OCI-LY1 (cell line): Measurements from ENCODE around the gene PRKCH.

ENCODE experiments used
- H2AFZ ChIP-seq: fragments of 200-600 bp; sonication (generic), shearing (Covaris generic); 2 replicates; pipeline ENCODE4 v1.6.0; 2014; ENCODE audit warnings: antibody characterized with exemption, mild to moderate bottlenecking, low read length
- H3F3A ChIP-seq: fragments of 200-600 bp; sonication (generic), shearing (Covaris generic); 2 replicates; pipeline ENCODE4 v1.6.0; 2014; ENCODE audit warnings: mild to moderate bottlenecking, antibody characterized with exemption, low read length, moderate library complexity; ENCODE audit not compliant: insufficient read depth
- H3K27ac ChIP-seq: fragments of 200-600 bp; sonication (generic); 2 replicates; pipeline ENCODE4 v1.5.1; 2014; ENCODE audit warnings: low read length, mixed run types, mild to moderate bottlenecking, low read depth; ENCODE audit not compliant: poor library complexity, severe bottlenecking
- H3K27me3 ChIP-seq: fragments of 200-600 bp; sonication (generic); 2 replicates; pipeline ENCODE4 v1.6.0; 2014; ENCODE audit warnings: antibody characterized with exemption, mild to moderate bottlenecking, low read length, moderate library complexity; ENCODE audit not compliant: insufficient read depth
- H3K36me3 ChIP-seq: fragments of 200-600 bp; sonication (generic); 2 replicates; pipeline ENCODE4 v1.6.1; 2014; ENCODE audit warnings: mild to moderate bottlenecking, antibody characterized with exemption, low read length, moderate library complexity, mixed read lengths; ENCODE audit not compliant: insufficient read depth
- H3K4me1 ChIP-seq: fragments of 200-600 bp; sonication (generic); 2 replicates; pipeline ENCODE4 v1.5.1; 2014; ENCODE audit warnings: mild to moderate bottlenecking, low read length, moderate library complexity; ENCODE audit not compliant: insufficient read depth, severe bottlenecking
- H3K4me2 ChIP-seq: fragments of 200-600 bp; sonication (generic), shearing (Covaris generic); 2 replicates; pipeline ENCODE4 v1.6.1; 2014; ENCODE audit warnings: low read length
- H3K4me3 ChIP-seq: fragments of 200-600 bp; sonication (generic); 2 replicates; pipeline ENCODE4 v1.5.1; 2014; ENCODE audit warnings: low read length, low read depth, mild to moderate bottlenecking, mixed read lengths; ENCODE audit not compliant: poor library complexity, severe bottlenecking
- H3K79me2 ChIP-seq: fragments of 200-600 bp; shearing (Covaris generic); 2 replicates; pipeline ENCODE4 v1.6.1; 2016; ENCODE audit warnings: mixed run types, low read length, mixed read lengths; ENCODE audit not compliant: insufficient read depth
- H3K9ac ChIP-seq: fragments of 200-600 bp; sonication (generic), shearing (Covaris generic); 2 replicates; pipeline ENCODE4 v1.6.1; 2014; ENCODE audit warnings: mild to moderate bottlenecking, low read length, mixed read lengths
- H3K9me2 ChIP-seq: fragments of 200-600 bp; sonication (generic), shearing (Covaris generic); 2 replicates; pipeline ENCODE4 v1.6.1; 2014; ENCODE audit warnings: low read depth, mild to moderate bottlenecking, low read length, mixed read lengths
- H3K9me3 ChIP-seq: fragments of 200-600 bp; shearing (Covaris generic); 2 replicates; pipeline ENCODE4 v1.6.1; 2014; ENCODE audit warnings: low read length, mixed read lengths
- H4K20me1 ChIP-seq: fragments of 200-600 bp; sonication (generic), shearing (Covaris generic); 2 replicates; pipeline ENCODE4 v1.6.0; 2016; ENCODE audit warnings: mild to moderate bottlenecking, low read length; ENCODE audit not compliant: insufficient read depth
- CTCF ChIP-seq: fragments of 200-600 bp; sonication (generic), shearing (Covaris generic); IDR thresholded peaks from 2 replicates; pipeline ENCODE4 v1.5.1; 2017; ENCODE audit warnings: mild to moderate bottlenecking, antibody characterized with exemption, low read length, moderate library complexity, mixed read lengths
- EZH2 ChIP-seq: fragments of 200-600 bp; sonication (generic), shearing (Covaris generic); IDR thresholded peaks from 2 replicates; pipeline ENCODE4 v1.8.0; 2017; ENCODE audit warnings: borderline replicate concordance, mixed run types, mild to moderate bottlenecking, antibody characterized with exemption, low read length, moderate library complexity, mixed read lengths

The PRKCH gene

DNA sequence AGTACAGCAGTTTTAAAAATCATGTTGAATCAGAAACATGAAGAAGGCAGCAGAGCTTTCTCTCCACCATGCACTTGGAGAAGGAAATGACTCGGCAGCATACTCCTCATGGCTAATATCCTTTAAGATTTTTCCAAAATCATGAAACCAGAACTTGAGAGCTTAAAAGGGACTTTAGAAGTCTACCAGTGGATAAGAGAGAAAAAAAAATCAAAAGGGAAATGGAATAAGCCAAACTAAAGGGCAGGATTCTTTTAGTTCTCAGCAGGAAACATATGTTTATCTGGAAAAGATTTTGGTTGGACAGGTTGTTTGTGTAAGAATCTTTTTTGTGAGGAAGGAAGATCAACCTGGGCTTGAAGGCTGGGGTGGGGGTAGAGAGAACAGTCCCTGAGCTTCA is 111.8 kb downstream of the PRKCH start:
- Histone ChIP-seq H3F3A (no peaks in the 10 kb centered on the region), H3K4me3 (no peak overlapping the region), H3K27ac (no peak overlapping the region), H3K4me1 (no peaks in the 10 kb centered on the region), H2AFZ (no peak overlapping the region), H3K9me3 (no peaks in the 10 kb centered on the region), H3K4me2 (no peak overlapping the region), H3K9ac (no peak overlapping the region), H3K27me3 (peaks cover 7% of the 10 kb centered on the region; the same call in 1 of the 2 replicates), H3K9me2 (no peaks in the 10 kb centered on the region), H3K36me3 (no peaks in the 10 kb centered on the region), H3K79me2 (no peaks in the 10 kb centered on the region), H4K20me1 (no peaks in the 10 kb centered on the region)
- TF ChIP-seq EZH2 (no peak), CTCF (no peak)

GRCh38 chr14:61433828-61434227 is 112.4 kb downstream of the PRKCH start:
- TF ChIP-seq EZH2 (no peak), CTCF (no peak)
- H3K4me2 ChIP-seq = no peak overlapping the region
- no peaks in the 10 kb centered on the region for H3F3A ChIP-seq
- no peaks in the 10 kb centered on the region for H4K20me1 ChIP-seq
- H2AFZ ChIP-seq = no peak overlapping the region
- peaks cover 7% of the 10 kb centered on the region; the same call in 1 of the 2 replicates for H3K27me3 ChIP-seq
- no peak overlapping the region for H3K4me3 ChIP-seq
- H3K9me3 ChIP-seq = no peaks in the 10 kb centered on the region
- H3K27ac ChIP-seq = no peak overlapping the region
- no peaks in the 10 kb centered on the region for H3K79me2 ChIP-seq
- H3K9me2 ChIP-seq = no peaks in the 10 kb centered on the region
- H3K9ac ChIP-seq = no peak overlapping the region
- no peaks in the 10 kb centered on the region for H3K4me1 ChIP-seq
- H3K36me3 ChIP-seq = no peaks in the 10 kb centered on the region

- H3K79me2 ChIP-seq = no peaks in the 10 kb centered on the region
- no peak for TF ChIP-seq CTCF
- TF ChIP-seq EZH2 = no peak
- H3K4me2 ChIP-seq = no peak overlapping the region
- H4K20me1 ChIP-seq = no peaks in the 10 kb centered on the region
- no peak overlapping the region for H3K9ac ChIP-seq
- H3K4me1 ChIP-seq = no peaks in the 10 kb centered on the region
- H3K27me3 ChIP-seq = peaks cover 7% of the 10 kb centered on the region; the same call in 1 of the 2 replicates
- H3F3A ChIP-seq = no peaks in the 10 kb centered on the region
- H3K27ac ChIP-seq = no peak overlapping the region
- H3K36me3 ChIP-seq = no peaks in the 10 kb centered on the region
- H2AFZ ChIP-seq = no peak overlapping the region
- no peaks in the 10 kb centered on the region for H3K9me2 ChIP-seq
- no peaks in the 10 kb centered on the region for H3K9me3 ChIP-seq
- no peak overlapping the region for H3K4me3 ChIP-seq
Observed at GRCh38 chr14:61434311-61434710, 112.9 kb downstream of the PRKCH start.
